ENCODE measurements around the gene AP5M1.

AP5M1 gene

GRCh38 chr14:57273236-57273635 is 4.5 kb downstream of the AP5M1 start:
- TF ChIP-seq CTCF (IDR thresholded peaks at IDR 0.05; ENCODE audit: low read depth, low read length): no peak

GRCh38 chr14:57274551-57274950 is 5.8 kb downstream of the AP5M1 start:
- TF ChIP-seq CTCF (IDR thresholded peaks at IDR 0.05; ENCODE audit: low read depth, low read length): no peak
- DNase-seq (ENCODE audit: extremely low read depth, low read depth): no peak

More at GRCh38 chr14:57273236-57273635, 4.5 kb downstream of the AP5M1 start:
- DNase-seq (ENCODE audit: extremely low read depth, low read depth): no peak

- no peak for TF ChIP-seq CTCF (IDR thresholded peaks at IDR 0.05; ENCODE audit: low read depth, low read length)
- DNase-seq (ENCODE audit: extremely low read depth, low read depth): no peak
Measured at GRCh38 chr14:57275023-57275664, 6.4 kb downstream of the AP5M1 start.

GRCh38 chr14:57277062-57277461 is 8.3 kb downstream of the AP5M1 start:
- no peak for TF ChIP-seq CTCF (IDR thresholded peaks at IDR 0.05; ENCODE audit: low read depth, low read length)

GRCh38 chr14:57287745-57288144 is 19.0 kb downstream of the AP5M1 start:
- no peak for DNase-seq (ENCODE audit: extremely low read depth, low read depth)

More at GRCh38 chr14:57277062-57277461, 8.3 kb downstream of the AP5M1 start:
- no peak for DNase-seq (ENCODE audit: extremely low read depth, low read depth)

GRCh38 chr14:57290751-57291150 is 22.0 kb downstream of the AP5M1 start:
- no peak for TF ChIP-seq CTCF (IDR thresholded peaks at IDR 0.05; ENCODE audit: low read depth, low read length)
- DNase-seq (ENCODE audit: extremely low read depth, low read depth): no peak

More at GRCh38 chr14:57287745-57288144, 19.0 kb downstream of the AP5M1 start:
- TF ChIP-seq CTCF (IDR thresholded peaks at IDR 0.05; ENCODE audit: low read depth, low read length): no peak

- no peak for TF ChIP-seq CTCF (IDR thresholded peaks at IDR 0.05; ENCODE audit: low read depth, low read length)
- no peak for DNase-seq (ENCODE audit: extremely low read depth, low read depth)
Measured at GRCh38 chr14:57291692-57292647, 23.2 kb downstream of the AP5M1 start.
